GM21360 (cell line): ENCODE data around the gene KRTAP10-8.
"Not testable (repeated sequence)": the region's sequence is repeated elsewhere in the genome, so short reads cannot be mapped to it uniquely, and the experiment has no call there.

Experiments
- ATAC-seq: cut with Tn5 transposase; IDR thresholded peaks from one replicate; pipeline ENCODE4 v1.9.1; 2021; ENCODE audit warnings: mild to moderate bottlenecking, moderate library complexity; ENCODE audit not compliant: unreplicated experiment

KRTAP10-8 gene

DNA sequence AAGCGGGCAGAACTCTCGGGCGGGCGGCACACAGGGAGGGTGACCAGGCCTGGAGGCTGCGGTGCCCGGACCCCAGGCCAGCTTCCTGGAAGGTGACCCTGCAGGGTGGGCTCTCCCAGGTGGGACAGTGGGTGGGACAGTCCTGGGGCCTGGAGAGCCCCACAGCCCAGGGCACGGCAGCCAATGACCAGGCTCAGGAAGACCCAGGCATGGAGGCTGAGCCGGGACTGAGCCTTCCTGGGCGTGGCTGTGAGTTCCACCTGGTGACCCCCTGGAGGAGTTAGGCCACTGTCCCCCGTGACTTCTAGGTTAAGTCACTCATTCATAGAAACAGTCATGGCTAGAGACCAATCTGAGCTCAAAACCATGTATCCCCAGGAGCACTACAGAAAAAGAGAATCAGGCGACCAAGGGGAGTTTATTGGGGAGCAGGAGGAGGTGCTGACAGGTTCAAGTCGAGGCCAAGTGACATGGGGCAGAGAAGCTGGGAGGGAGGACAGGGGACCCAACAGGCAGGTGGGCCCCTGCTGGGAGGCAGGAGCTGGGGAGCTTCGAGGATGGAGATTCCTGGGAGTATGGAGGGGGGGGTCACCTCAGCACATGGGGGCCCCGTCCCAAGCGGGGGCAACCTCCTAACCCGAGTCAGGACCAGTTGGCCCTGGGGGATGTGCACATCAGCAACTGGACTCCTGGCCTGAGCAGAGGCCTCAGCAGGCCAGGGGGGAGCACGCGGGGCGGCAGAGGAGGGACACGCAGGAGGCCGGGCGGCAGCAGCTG lies 32.6 kb upstream of the KRTAP10-8 start:
- ATAC-seq = no peak

DNA sequence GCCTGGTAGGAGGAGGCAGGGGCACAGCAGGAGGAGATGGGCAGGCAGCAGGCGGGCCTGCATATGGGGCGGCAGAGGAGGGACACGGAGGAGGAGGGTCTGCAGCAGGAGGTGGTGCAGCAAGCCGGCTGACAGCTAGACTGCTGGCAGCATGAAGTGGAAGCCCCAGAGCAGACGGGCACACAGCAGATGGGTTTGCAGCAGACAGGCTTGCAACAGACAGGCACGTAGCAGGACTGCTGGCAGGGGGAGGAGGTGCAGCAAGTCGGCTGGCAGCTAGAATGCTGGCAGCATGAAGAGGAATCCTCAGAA lies 32.1 kb upstream of the KRTAP10-8 start:
- ATAC-seq = no peak

DNA sequence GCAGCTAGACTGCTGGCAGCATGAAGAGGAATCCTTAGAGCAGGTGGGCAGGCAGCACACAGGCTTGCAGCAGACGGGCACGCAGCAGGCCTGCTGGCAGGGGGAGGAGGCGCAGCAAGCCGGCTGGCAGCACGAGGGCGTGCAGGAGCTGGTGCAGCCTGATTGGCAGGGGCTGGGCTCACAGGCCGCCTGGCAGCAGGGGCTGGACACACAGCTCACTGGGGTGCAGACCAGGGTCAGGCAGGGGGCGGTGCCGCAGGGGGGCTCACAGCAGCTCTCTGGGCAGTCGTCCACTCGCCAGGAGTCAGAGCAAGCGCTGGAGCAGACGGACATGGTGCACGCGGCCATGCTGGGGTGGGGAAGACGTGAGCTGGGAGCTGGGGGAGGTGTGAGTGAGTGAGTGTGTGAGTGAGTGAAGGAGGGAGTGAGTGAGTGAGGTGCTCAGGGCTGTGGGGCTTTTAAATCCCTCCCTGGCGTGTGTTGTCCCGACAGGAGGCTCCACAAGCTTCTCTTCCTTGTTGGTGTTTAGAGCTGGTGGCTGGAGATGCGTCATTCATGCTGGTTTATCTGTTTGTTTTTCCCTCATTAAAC lies 31.6 kb upstream of the KRTAP10-8 start, which contains the start of gene KRTAP10-5:
KRTAP10-5 (minus strand) TSS at position 374 of the 591 bp plus-strand sequence; CDS start at position 348, 26 bp downstream.
- ATAC-seq = not testable (repeated sequence)

DNA sequence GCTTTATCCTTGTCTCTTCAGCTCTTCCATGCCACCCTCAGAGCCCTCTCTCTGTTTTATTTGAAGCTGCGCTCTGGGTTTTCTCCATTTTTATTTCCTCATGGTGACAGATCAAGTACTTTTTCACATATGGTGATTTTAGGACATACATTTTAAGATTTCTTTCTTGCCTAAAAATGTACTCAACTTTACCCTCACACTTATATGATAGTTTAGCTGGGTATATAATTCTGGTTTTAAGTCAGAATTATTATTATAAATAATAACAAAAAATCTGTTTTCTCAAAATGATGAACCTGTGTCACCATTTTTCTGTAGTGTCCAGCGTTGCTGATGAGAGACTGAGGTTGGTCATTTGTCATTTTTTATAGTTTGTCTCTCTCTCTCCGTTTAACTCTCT lies 30.7 kb upstream of the KRTAP10-8 start:
- no peak for ATAC-seq

DNA sequence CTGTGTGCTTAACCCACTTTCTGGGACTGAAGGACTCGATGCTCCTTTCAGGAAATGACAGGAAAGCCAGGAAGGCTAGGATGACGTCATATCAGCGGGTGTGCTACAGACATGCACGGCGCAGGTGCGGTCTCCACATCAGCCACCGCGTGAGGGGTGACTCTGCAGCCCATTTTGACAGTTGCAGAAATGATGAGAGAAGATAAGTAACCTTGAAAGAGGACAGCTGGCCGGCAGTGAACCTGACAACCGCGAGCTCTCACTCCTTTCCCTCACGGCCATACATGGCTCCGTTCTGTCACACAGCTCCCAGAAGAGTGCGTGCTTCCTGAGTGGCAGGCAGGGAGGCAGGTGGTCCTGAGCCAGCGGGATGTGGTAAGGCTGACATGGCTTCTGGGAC lies 29.8 kb upstream of the KRTAP10-8 start:
- no peak for ATAC-seq

DNA sequence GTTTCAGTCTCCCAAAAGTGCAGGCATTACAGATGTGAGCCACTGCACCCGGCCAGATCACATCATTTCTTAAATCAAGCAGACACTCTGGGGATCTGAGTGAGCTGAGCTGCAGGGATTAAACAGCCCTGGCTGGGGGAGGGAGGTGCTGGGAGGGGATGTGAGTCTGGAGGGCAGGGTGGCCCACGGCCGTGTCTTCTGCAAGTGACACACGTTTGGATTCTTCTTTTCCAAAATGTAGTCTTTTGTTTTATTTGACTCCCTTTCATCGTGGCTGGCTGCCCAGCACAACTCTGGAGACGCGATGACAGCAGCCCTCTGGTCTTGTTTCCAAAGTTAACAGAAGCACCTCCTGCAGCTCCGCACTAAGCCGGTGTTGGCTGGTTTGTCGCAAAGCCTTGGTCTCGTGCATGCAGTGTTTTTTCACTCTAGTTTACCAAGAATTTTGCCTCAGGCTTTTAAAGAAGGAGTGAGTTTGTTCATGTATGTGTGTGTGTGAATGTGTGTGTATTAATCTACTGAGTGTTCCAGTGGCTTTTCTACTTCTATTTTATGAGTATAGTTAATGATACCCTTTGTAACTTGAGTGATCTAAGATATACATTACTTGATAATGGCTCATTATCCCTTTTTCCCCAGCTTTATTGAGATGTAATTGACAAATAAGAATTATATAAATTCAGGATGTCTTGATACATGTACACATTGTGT lies 28.6 kb upstream of the KRTAP10-8 start:
- no peak for ATAC-seq

DNA sequence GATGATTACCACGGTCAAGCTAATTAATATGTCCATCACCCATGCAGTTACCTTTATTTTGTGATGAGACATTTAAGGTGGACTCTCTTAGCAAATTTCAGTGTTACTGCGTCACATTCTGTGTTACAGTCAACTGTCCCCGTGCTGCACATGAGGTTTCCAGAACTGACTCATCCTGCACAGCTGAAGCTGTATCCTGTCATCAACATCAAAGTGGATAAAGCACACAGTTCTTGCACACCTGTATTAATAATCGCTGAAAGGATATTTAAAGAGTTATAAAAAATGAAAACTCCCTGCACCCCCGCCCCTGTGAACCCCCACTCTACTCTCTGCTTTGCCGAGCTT lies 28.1 kb upstream of the KRTAP10-8 start:
- no peak for ATAC-seq

DNA sequence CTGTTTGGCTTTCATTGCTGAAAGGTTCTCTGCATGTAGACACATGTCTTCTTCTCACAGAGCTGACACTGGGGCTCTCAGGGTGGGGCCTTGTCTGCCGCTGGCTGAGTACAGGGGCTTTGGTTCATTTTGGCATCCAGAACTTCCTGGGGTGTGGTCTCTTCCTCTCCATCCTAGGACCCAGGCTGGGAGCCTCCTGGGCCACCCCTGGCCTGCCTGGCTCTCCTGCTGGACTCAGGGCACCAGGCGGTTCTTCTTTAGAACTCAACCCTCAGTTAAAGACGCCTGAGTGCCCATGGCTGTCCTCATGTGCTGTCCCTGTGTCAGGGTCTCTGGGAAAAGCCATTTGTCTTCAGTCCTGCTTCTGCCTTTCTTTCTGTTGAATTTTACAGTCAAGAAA lies 26.0 kb upstream of the KRTAP10-8 start:
- no peak for ATAC-seq

DNA sequence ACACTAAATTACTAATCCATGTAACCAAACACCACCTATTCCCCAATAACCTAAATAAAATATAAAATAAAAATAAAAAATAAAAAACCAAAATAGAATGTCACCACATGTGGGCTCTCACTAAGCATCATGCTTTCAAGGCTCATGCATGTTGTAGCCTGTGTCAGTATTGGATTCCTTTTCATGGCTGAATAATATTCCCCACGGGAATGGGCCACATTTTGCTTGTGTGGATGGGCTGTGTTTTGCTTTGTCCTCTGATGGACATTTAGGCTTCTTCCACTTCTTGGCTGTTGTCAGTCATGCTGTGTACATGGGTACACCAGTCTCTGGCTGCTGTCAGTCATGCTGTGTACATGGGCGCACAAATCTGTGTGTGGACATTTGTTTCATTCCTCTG lies 22.8 kb upstream of the KRTAP10-8 start:
- no peak for ATAC-seq

DNA sequence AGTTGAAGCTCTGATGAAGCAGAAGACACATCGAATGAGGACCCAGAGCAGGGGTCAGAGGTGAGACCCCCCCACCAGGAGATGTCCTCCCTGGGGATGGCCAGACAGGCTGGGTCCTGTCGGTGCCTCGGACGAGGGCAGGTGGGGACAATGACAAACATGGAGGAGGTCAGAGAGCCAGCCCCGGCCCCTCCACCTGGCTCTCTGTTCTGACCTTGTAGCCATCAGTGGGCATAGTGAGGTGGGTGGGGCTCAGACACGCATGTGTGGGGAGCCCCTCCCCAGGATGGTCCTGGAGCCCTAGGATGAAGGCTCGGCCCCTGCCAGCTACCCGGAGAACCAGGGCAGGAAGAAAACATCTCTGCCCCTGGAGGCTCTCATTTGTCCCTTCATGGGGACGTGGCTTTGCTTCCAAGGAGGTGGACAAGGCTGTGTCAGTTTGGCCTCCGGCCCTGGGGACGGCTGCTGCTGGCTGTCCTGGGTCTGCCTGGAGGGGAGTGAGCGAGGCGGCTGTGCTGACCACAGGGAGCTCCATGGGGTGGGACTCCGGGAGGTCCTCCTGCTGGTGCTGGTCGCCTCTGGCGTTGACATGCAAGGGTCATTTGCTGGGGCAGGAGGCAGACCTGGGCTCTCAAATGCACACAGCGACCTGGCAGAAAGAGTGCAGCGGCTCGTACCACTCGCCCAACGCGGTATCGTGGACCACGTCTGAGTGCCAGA lies 22.1 kb upstream of the KRTAP10-8 start:
- ATAC-seq = no peak

DNA sequence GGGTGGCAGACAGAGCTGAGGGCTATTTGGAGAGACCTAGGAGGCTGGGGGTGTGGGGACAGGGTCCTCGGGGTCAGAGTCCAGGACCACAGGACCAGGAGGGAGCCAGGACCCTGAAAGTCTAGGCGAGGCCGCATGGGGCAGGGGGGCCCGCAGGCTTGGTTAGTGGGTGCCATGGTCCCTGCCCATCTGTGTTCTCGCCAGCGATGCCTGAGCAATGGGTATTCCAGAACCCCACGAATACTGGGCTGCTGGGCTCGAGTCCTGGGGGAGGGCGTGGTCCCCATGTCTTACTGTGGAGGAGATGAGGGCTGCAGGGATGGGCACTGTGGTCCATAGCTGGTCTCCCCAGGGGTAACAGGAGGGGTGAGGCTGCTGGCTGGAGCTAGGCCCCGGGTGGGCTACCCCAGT lies 21.6 kb upstream of the KRTAP10-8 start:
- ATAC-seq = no peak

DNA sequence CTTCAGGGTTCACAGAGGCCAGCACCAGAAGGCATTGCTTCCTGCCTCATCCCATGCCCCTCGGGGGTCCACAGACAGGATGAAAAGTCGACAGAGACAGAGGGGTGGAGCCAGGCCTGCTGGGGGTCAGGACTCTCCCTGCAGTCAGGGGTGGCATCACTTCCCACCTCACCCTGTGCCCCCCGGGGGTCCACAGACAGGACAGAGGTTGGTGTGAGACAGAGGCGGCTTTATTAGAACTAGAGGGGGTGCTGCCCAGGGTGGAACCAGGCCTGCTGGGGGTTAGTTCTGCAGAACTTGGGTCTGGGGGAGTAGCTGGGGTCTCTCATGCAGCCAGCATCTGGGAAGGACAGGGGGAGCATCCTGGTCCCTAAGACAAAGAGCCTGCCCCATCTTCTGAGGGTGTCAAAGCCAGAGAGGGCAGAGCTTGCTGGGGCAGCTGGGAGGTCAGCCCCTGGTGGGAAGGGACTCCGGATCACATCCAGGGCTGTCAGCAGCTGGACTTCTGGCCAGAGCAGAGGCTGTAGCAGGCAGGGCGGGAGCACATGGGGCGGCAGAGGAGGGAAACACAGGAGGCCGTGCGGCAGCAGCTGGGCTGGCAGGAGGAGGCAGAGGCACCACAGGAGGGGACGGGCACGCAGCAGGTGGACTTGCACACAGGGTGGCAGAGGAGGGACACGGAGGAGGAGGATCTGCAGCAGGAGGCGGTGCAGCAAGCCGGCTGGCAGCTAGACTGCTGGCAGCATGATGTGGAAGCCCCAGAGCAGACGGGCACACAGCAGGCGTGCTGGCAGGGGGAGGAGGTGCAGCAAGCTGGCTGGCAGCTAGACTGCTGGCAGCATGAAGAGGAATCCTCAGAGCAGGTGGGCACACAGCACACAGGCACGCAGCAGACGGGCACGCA lies 20.7 kb upstream of the KRTAP10-8 start:
- not testable (repeated sequence) for ATAC-seq

DNA sequence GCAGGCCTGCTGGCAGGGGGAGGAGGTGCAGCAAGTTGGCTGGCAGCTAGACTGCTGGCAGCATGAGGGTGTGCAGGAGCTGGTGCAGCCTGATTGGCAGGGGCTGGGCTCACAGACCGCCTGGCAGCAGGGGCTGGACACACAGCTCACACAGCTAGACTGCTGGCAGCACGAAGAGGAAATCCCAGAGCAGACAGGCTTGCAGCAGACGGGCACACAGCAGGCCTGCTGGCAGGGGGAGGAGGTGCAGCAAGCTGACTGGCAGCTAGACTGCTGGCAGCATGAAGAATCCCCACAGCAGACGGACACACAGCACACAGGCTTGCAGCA lies 20.1 kb upstream of the KRTAP10-8 start:
- not testable (repeated sequence) for ATAC-seq

DNA sequence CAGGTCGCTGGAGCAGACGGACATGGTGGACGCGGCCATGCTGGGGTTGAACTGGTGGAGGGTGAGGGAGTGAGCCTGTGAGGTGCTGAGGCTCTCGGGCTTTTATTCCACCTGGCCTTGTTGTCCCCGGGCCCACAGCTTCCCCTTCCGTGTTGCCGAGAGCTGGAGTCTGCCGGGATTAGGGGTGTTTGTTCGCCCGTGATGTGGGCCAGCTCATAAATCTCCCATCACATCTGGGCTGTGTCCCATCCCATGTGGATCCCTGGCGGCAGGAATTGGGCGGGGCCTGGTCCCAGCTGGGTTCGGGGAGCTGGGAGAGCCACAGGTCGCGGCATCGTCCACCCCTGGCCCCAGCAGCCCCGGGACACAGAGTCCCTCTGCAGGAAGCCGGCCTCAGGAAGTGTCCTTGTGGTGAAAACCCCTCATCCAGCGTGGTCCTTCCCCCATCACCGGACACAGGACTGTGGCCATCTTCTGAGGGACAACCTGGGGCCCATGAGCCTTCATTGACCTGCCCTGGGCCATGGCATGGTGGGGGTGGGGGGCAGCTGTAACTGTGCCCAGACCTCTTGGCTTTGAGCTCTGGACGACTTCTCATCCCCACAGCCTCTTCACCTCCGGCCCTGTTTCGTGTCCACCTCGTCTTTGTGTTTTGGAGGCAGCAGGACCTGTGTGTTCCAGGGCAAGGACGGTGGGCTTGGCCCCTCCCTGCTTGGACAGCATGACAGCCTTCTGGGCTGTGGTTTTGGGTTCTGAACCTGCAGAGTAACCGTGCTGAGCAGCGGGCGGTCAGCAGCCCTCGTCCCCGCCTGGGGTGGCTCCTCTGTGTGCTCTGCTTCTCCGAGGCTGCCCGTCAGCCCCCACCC lies 19.2 kb upstream of the KRTAP10-8 start, which contains the start of gene KRTAP10-6:
KRTAP10-6 (minus strand) TSS at position 60 of the 866 bp plus-strand sequence; CDS start at position 39, 21 bp downstream.
- ATAC-seq = no peak

DNA sequence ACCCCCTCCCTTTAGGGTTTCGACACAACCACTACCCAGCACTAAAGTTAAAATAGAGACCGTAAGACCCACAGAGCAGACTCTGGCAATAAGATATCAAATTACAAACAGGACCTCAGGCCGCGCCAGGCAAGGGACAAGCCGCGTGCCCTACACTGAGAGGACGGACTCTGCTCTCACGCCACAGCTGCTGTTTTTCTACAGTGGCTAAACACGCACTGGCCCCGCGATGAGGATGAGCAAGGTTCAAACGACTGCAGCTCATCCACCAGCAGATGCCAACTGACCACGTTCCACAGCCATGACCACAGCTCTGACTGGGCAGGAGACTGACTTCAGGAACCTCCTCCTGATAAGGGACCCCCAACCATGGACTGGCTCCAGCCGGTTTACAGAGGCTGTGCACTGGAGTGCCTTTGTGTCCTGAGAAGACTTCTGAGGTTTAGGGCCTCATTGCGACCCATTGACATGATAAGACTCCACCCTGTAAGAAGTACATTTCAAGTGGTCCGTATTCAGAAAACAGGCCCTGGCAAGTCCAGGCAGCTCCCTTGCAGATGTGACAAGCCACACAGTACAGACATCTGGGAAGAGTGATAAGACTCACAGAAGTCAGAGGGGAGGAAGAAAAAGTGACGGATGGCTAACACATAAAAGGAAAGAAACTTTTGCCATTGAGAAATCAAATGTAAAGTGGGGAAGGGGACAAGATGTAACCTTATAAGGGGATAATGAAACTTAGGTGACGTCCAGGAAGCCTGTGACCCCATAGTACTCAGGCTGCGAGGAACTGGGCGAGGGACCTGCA lies 18.1 kb upstream of the KRTAP10-8 start:
- no peak for ATAC-seq

DNA sequence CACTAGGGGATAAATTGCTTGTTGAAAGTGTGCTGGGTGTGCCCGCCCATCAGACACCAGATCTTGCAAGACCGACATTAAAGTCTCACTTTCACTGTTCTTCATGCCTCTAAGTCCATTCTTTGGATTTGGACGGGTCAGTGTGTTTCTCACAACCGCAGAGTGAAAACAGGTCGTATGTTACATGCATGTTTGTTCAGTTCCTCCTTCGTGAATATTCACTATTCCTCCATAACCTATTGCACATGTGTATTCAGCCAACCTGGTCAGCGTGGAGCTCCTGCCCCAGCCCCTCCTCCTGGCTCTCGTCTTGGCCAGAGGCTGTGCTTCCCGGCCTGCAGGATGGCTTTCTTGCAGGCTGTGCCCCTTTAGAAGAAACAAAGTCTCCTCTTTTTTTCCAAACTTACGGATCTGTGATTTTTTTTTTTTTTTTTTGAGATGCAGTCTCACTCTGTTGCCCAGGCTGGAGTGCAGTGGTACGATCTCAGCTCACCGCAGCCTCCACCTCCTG lies 17.4 kb upstream of the KRTAP10-8 start:
- ATAC-seq = no peak

DNA sequence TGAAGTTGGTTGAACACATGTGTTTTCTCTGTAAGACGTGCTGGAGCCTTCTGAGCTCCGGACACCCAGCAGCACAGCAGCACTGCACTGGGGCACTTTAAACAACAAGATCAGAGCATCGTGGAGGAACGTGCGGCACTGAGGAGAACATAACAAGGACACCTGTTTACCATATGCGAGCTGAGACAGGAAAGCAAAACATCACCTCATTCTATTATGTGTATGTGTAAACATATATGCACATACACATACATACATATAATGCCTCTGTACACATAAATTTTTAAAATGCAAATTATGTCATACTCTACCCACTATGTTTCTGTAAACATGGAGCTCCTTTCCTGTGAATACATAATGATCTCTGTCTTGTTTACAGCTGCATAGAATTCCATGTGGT lies 16.4 kb upstream of the KRTAP10-8 start:
- ATAC-seq = no peak

DNA sequence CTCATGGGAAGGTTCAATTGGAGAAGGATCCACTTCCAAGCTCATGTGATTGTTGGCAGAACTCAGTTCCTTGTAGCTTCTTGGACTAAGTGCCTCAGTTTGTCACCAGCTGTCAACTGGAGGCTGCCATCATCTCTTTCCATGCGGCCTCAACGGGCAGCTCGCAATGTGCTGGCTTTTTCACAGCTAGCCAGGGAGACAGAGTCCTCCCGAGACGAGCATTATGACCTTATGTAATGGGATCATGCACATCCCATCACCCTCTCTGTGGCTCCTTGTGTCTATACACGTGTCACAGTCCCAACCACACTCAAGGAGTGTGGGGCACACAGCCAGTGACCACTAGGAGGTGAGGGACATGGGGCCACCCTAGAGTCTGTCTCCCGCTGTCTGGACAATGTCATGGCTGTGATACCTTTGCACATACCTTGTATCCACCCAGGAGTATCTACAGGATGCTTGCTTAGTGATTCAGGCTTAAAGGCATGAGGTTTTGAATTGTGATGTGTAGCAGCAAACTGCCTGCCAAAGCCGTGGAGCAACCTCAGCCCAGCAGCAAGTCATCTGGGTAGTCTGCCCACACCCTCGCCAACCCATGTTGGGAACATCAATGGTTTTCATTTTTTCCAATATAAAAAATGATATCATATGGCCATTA lies 15.7 kb upstream of the KRTAP10-8 start:
- no peak for ATAC-seq
